Measurements from ENCODE around the gene LRRC8B.

DNA sequence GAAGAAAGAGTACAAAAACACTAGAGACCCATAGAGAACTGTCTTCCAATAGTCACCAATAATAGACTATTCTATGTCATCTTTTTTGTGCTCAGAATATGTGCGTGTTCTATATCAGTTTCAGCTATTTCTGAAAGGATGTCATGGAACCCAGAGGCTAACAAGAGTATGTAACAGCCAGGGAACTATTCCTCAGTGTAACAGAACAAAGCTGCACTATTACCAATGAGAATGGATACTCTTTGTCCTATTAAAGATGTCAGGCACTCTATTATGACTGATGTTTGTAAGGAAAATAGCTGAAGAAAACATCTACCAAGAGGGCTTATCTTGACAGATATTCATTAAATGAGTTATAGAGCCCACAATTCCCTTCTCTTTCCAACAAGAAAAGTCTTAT, 99.7 kb downstream of the LRRC8B start:
- TF ChIP-seq EP300 (IDR thresholded peaks at IDR 0.05; ENCODE audit: low read depth) (no peak), POLR2A (IDR thresholded peaks at IDR 0.05) (no peak)
- TF ChIP-seq, protein P1, sequence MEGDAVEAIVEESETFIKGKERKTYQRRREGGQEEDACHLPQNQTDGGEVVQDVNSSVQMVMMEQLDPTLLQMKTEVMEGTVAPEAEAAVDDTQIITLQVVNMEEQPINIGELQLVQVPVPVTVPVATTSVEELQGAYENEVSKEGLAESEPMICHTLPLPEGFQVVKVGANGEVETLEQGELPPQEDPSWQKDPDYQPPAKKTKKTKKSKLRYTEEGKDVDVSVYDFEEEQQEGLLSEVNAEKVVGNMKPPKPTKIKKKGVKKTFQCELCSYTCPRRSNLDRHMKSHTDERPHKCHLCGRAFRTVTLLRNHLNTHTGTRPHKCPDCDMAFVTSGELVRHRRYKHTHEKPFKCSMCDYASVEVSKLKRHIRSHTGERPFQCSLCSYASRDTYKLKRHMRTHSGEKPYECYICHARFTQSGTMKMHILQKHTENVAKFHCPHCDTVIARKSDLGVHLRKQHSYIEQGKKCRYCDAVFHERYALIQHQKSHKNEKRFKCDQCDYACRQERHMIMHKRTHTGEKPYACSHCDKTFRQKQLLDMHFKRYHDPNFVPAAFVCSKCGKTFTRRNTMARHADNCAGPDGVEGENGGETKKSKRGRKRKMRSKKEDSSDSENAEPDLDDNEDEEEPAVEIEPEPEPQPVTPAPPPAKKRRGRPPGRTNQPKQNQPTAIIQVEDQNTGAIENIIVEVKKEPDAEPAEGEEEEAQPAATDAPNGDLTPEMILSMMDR (IDR thresholded peaks at IDR 0.05), result no peak
